Anterior cingulate cortex (tissue), 58 donors: ENCODE data around the gene PFKM.

Source experiments
- DNase-seq, 58 donors: peaks; one replicate each; lab custom pipeline; 2025; lab: John Stamatoyannopoulos, UW

PFKM gene

GRCh38 chr12:48183876-48184548, 64.8 kb downstream of the PFKM start:
- DNase-seq = peak in 3 of 58 donors; percentile 32 to 58 (median 38)

- DNase-seq = peak in 4 of 58 donors; percentile 12 to 41 (median 17)
These were observed 65.4 kb downstream of the PFKM start for GRCh38 chr12:48184549-48184922.

GRCh38 chr12:48185181-48185919, 66.2 kb downstream of the PFKM start:
- DNase-seq = peak in 33 of 58 donors; percentile 7 to 63 (median 37)

- DNase-seq = no peak
These were observed 68.9 kb downstream of the PFKM start for GRCh38 chr12:48187916-48188695.

GRCh38 chr12:48189331-48190125, 70.4 kb downstream of the PFKM start:
- DNase-seq = peak in 48 of 58 donors; percentile 15 to 79 (median 42)

GRCh38 chr12:48191096-48191495, 71.9 kb downstream of the PFKM start:
- DNase-seq = no peak

GRCh38 chr12:48192861-48193260, 73.7 kb downstream of the PFKM start:
- DNase-seq = no peak

- DNase-seq = no peak
These were observed 74.5 kb downstream of the PFKM start for GRCh38 chr12:48193623-48194022.

- DNase-seq = no peak
These were observed 75.6 kb downstream of the PFKM start for GRCh38 chr12:48194799-48195201.
